GM19193 (cell line): ENCODE data around the gene TPK1.

Experiments
- POLR2A ChIP-seq: IDR thresholded peaks from 4 replicates; pipeline ENCODE4 v1.6.1; 2011; ENCODE audit not compliant: insufficient read depth, insufficient read length; ENCODE audit errors: extremely low read depth

Gene TPK1

DNA sequence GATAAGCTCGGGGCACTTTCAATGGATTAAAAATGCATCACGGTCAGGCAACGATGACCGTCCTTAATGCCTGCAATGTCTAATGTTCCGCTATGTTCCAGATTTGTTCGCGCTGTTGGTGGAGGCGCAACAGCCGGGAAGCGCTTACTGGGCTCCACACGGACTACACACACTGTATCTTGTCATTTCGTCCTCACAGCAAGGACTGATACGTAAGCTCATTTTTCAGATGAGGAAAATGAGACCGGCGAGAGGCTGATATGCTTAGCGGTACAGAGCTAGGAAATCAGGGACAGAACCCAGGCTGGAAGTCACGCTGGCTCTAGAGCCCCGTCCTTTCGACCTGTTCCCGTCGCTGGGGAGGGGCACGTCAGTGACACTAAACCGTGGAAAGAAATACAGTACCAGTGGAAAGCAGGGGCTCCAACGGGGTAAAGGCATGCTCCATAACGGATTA is 670 bp downstream of the TPK1 start:
- no peak for TF ChIP-seq POLR2A

DNA sequence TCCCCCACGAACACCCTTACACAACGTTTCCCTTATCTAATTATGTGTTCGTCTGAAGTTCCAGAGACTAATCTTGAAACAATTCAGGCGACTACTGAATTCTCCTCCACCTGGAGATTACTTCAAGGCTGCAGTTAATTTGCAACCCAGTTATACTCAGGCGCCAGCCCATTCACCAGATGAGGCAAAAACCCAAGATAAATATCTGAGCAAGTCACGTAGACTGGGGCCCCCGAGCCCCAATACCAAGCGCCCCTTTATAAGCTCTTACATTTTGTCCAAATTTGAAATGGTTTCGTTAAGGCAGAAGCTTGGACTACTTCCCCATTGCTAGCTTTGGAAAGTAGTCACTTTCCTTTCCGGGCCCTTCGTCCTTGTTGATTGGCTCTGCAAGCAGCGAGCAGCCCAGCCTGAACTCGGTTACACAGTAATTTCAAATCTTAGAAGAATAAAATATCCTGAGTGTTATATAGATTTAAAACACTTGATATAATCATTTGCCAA is 1.2 kb downstream of the TPK1 start:
- TF ChIP-seq POLR2A = no peak

DNA sequence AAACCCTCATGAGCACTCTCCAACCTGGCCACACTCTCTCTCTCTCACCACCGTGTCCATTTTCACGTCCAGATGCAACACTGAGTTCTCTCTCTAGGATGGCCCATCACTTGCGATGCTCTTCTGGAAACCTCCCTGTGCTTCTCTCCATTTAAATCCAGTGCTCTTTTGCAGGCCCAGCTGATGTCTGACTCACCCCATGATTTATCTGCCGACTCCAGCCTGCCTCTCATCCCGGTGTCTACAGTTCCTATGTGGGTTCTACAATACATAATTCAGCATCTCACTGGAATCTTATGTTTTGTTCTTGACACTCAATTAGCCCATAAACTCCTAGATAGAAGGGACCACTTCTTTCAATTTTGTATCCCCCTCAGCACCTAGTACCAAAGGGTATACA is 5.0 kb downstream of the TPK1 start:
- no peak for TF ChIP-seq POLR2A

DNA sequence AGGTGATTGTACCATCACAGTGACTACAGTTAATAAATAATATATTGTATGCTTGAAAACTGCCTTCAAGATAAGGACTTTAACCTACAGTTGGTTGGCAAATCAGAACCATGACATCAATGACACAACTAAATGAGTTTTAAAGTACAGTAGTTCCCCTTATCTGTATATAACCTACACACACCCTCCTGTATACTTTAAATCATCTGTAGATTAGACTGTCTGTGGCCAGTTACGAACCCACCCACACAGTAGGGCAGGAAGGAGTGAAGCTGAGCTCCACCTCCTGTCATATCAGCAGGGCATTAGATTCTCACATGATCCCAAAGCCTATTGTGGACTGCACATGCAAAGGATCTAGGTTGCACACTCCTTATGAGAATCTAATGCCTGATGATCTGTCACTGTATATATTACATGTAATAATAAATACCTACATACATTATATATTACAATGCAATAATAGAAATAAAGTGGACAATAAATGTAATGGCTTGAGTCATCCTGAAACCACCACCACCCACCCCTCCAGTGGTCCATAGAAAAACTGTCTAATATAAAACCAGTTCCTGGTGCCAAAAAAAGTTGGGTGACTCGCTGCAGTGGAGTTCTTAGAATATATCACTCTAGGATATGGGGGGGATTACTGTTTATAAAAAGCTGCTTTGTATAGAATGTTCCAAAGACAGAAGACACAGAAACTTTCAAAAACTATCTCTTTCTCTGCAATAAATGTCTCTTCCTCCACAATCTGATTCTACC is 5.6 kb downstream of the TPK1 start:
- TF ChIP-seq POLR2A = no peak

DNA sequence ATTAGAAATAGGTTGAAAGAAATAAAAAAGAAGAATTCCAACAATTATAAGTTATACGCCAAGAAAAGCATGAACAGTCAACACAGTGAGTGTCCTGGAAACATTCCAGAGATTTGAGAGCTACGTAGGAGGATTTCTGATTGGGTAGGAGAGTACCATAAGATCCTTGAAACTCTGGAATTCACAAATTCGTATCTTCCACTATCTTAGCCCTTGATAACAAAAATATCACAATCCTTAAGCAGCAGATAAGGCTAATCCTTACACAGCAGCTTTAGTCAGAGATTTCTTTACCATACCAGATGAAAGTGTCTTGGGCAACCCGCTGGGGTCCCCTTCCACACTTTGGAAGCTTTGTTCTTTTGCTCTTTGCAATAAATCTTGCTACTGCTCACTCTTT is 8.2 kb downstream of the TPK1 start:
- no peak for TF ChIP-seq POLR2A

DNA sequence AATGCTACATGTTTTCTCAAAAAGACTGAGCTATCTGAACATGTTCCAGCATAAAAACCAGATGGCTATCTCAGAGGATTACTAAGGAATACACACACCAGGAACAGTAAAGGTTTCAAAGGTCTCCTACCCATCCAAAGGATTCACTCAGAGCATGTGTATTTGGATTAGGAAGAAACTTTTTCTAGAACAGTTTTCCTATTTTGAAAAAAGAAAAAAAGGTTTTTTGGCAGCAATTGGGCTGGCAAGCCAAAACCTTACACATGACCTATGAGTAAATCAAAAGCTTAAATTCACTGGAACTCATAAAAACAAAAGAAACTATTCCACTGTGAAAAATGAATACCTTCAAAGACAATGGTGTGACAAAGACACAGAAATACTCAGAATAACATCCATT is 9.6 kb downstream of the TPK1 start:
- TF ChIP-seq POLR2A = no peak

DNA sequence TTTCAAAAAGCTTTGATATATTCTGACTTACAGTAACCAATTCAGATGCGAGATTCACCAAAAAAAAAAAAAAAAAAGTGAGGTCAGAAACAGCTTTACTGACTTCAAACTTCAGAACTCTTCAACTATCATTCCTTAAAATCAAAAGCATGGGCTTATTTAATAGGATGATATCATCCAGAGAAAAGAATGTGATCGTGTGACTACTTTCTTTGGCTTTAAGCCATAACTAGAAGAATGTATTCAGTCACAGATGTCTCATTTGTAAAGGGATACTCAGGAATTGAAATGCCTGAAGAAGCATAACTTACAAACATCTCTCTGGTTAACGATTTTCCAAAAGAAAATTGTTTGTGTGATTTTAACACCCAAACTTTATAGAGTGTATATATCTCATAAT is 11.5 kb downstream of the TPK1 start:
- TF ChIP-seq POLR2A = no peak

DNA sequence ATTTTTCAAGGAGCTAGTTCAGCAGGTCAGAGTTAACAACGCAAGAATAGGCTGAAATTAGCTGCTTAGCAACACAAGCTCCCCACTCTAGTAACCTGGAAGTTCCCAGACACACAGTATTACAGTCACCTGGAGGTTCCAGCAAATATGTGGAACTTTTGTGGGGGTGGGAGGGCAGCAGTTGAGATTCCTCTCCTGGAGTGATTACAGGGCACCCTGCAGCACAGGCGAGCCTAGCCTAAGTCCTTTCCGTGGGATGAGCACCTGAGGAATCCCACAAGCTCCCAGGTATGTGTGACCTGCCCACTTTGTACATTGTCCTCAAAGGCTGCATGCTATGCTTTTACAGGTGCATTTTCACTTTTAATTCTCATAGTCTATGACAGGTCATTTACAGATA is 13.6 kb downstream of the TPK1 start:
- no peak for TF ChIP-seq POLR2A

DNA sequence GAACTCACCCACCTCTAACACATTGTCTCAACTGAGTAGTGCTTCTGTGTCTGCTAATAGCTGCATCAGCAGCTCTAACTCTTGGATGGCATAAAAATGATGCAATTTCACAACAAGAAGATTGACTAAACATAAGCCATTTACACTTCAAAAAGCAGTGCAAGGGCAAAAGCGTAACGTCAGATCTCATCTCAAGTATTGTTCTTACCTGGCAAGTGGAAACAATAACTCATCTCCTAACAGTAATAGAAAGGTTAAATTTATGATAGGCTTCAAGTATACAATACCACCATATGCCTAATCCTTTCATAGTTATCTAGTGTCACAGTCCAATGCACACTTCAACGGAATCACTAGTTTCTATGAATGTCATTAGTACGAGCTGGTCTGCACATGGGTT is 14.8 kb downstream of the TPK1 start:
- no peak for TF ChIP-seq POLR2A

DNA sequence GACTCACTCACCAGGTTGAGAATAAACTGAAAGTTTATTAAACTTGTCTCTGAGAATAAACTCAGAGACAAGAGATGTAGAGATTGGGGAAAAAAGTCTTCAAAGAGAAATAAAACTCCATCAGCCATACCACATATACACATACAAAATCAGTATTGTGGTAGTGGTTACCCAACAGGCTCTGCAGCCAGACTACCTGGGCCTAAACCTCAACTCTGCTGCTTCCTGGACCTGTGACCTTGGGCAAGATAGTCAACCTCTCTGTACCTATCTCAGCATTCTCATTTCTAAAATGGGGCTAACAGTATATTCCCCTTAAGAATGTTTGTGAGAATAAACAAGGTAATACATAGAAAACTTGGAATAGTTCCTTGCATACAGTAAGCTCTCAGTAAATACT is 15.3 kb downstream of the TPK1 start:
- TF ChIP-seq POLR2A = no peak

DNA sequence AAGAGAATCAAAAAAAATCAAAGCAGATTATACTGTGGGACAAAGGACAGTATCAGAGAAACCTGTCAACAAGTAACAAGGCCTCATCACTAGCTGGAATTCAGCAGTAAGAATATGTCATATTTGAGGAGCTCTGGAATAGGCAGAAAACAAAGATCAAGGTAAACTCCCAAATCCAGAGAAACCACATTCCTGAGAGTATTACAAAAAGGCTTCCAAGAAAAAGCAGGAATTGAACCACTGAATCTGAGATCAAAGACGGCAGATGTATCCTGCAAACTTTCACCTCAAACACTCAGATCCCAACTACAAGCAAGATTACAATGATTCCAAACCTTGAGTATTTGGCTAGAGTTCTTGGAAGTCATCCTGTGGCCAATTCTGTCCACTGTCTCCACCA is 16.3 kb downstream of the TPK1 start:
- no peak for TF ChIP-seq POLR2A

DNA sequence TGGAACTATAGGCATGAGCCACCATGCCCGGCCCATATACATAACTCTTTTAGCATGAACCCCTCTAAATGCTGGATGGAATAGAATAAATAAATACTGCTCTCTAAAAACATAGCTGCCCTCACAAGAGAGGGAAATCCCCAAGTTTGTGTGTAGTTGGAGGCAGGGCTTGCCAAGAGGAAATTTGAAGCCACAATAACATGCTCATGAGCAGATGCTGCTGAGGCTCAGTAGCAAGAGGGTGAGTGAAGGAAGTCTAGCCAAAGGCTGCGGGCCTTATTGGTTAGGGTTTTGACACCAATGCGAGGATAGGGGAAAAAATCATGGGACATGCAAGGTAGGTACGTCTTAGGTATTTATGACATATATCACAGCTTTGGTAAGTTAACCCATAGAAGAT is 17.3 kb downstream of the TPK1 start:
- no peak for TF ChIP-seq POLR2A

DNA sequence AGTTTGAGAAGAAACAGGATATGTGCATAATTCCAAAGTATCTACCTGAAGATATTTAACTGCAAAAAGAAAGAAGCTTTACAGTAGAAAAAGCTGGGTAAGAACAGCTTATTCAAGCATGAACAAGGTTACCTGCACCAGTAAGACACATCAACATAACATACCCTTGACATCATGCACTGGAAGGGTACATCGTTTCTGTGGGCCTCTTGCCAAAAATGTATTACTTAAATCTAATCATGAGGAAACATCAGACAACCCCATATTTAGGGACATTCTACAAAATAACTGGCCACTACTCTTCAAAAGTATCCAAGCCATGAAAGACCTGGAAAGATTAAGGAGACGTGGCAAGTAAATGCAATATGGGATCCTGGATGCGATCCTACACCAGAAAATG is 18.9 kb downstream of the TPK1 start:
- no peak for TF ChIP-seq POLR2A

DNA sequence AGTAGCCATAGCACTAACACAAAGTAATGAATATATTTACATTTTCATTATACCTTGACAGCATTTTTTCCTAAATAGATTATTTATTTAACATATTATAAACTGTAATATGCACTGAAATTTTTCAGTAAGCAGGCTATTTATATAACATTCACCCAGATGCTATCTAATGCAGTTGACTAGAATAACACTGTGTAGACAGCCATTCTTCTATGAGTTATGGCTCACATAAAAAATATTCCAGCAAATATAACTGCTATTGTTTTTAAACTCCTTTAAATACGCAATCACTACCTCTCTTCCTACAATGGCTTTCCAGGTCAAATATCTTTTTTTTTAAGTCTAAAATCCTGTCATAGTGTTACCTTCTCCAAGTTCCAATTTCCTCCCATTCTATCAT is 21.6 kb downstream of the TPK1 start:
- TF ChIP-seq POLR2A = no peak

DNA sequence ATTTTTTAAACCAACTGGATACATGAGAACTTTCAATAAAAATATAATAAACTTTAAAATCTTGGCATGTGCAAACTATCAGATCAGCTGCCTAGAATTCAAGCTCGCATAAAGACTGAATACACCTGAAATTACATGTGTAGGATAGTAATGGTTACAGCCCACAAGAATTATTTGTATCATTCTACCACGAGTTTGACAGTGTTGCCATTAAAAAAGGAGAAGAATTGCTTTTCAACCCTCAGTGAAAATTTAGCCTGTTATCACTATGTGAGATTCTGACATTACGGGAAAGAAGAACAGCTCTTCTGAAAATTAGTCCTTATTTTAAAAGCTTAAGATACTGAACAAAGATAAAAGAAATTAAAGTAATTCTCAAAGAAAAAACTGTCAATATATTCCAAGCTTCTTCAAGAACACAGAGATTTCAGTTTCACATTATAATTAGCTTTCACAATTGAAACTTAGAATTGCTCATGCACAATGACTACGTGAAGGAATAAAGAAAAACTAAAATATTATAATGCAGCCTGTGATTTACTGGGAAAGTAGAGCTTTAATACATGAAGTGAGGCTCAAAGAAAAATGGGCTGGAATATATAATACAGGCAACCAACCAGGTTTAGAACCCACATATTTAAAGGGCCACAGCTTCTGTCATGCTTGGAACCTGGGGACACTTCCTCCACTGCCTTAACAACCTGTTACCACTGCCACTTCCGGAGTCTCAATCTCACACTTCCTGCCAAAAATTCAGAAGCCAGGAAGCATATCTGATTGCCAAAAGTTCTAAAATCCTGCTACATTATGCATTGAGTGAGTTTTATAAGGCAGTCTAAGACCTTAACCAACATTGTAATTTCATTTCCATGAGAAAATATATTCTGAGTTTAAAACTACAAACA is 23.2 kb downstream of the TPK1 start:
- TF ChIP-seq POLR2A = no peak
